HL-60/S4 treated with phorbol 12-myristate 13-acetate at 8.2 ng/mL for 4 days and 3 days (cell line): ENCODE measurements around the gene KDM7A.
"Not testable (repeated sequence)": the region's sequence is repeated elsewhere in the genome, so short reads cannot be mapped to it uniquely, and the experiment has no call there.

Experiments used
- in situ Hi-C: fragments of 300-500 bp; cut with MboI; formaldehyde crosslinking; loops from 2 replicates; pipeline ENCODE4 v1.15.0; 2022; ENCODE audit warnings: low sequenced_read_pairs

KDM7A gene

DNA sequence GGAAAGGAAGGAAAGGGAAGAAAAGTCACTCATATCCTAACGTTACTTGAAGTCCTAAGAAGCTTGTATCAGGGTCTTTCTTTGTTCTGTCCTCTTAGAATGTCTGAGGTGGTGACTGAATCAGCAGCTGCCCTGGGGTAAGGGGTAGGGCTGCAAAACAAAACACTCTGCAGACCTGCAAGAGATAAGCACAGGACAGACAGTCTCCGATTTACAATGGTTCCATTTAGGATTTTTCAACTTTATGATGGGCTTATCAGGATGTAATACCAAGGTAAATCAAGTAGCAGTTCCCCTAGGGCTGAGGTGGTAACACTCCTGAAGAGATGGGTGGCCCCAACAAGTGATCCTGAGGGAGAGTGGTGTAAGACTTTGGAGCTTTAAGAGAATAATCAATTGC lies 16.5 kb downstream of the KDM7A start:
- in situ Hi-C loops: no loop called here

DNA sequence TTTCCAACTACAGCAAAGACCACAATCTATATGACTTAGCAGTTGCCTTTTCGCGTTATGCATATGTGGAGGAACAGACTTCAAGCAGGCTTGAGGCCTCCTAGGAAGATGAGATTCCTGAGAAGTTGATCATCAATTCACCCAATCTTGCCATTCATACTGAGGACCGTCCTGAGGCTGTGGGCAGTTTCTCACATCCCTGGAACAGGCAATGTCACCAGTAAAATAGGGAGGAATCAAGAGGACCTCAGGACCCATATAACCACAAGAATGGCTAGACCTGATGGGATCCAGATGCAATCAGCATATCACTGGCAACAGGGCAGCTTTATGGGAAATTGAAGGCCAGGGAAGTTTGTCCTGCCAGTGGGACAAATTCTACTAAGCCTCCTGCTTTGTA lies 17.3 kb downstream of the KDM7A start:
- in situ Hi-C loops: no loop called here

DNA sequence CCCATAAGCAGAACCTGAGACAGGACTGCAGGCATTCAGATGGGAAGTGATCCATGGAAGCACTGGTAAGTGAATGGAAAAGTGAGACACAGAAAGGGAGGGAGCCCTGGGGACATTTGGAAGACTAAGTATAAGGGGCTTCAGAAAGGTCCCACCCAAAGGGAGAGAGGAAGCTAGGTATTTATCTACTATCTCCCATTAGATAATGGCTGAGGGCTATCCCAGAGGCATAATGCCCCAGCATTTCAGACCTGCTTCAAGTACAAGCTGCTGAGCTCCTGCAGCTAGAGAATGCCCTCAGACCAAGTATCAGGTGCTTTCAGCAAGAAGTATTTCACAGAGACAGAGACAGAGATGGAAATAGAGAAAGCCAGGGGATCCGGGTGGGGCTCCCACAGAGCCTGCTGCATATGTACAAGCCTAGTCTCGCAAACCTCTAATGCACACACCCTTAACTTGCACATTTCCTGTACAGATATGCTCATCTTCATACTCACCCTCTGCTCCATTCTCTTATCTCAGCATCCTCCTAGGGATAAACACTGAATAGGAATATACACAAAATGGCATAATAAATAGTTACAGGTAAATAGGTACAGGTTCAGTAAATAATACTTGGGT lies 20.2 kb downstream of the KDM7A start:
- in situ Hi-C loops: no loop called here

DNA sequence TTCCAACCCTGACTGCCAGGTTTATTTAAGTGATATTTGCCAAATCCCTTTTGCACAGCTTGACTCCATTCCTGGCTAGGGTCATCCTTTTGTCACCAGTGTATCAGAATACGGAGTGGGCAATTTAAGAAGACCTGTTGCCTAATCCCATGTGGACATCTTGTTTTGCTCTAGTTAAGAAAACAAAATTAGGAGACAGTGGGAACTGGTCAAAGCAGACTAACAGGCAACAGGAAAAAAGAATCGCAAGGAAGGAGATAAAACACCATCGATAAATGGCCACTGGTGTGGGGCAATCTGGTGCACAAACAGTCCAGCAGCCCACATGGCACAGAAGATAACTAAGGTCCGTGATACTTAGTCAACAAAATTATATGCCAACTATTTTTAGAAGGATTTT lies 21.4 kb downstream of the KDM7A start:
- in situ Hi-C loops: no loop called here

DNA sequence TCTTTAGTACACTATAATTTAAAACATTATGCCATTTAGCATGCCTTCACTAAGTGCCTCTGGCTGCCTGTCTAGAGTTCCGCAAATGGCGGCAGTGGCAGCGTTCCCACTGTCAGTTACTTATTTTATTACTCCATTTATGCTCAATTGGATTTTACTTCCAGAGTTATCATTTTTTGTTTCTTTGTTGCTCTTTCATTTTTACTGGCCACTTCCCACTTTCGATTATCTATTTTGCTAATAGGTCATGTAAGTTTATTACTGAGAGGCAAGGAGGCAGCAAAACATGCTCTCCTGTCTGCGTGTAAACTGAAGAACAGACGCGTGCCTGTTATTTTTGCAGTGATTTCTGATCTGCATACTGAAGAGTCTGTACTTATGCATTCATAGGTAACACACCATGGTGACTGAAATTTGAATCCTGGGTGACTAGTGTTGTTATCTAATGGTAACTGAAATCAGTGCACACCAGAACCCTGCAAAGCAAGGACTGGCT lies 23.1 kb downstream of the KDM7A start:
- in situ Hi-C loops: no loop called here

DNA sequence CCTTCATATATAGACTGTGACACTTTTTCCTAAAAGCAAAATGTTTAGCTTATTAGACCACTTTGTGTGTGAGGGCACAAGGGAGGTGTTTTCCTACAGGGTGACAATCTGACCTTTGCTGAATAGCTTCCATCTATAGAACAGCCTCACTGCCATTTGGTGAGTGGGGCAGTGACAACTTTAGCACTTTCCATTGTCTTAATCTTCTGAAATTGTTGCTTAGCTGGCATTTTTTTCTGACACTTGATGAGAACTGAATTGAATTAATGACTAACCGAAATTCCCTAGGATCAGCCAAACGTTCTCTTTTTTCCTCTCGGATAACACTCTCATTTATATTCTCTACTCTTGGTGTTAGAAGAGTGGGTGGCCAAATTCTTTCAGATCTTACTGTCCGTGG lies 30.2 kb downstream of the KDM7A start:
- in situ Hi-C loops: no loop called here

DNA sequence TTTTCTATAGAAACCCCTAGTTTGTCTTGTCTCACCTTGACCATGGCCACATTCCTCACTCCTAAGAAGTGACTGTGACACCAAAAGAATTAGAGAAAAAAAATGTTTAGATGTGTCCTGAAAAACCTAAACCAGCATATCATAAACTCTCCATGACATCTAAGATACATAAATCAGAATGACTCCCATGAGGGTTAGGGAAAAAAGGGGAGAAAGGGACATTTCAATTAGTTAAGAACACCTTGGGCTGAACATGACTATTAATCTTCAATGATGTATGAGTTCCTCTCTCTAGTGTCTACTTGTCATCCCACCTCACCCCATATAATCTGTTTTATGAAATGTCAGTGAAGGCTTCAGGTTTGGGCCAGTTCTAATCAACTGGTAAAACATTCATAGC lies 31.1 kb downstream of the KDM7A start:
- in situ Hi-C loops: no loop called here

DNA sequence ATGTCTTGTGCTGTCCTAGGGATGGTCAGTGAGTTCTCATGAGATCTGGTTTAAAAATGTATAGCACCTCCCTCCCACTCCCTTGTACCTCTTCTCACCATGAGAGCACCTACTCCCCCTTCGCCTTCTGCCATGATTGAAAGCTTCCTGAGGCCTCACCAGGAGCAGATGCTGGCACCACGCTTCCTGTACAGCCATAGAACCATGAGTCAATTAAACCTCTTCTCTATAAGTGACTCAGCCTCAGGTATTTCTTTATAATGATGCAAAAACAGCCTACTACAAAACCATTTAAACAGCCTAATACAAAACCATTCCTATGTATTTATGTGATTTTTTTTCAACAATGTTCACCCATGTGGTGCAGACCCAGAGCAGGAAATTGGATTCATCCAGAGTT lies 32.0 kb downstream of the KDM7A start:
- in situ Hi-C loops: no loop called here

DNA sequence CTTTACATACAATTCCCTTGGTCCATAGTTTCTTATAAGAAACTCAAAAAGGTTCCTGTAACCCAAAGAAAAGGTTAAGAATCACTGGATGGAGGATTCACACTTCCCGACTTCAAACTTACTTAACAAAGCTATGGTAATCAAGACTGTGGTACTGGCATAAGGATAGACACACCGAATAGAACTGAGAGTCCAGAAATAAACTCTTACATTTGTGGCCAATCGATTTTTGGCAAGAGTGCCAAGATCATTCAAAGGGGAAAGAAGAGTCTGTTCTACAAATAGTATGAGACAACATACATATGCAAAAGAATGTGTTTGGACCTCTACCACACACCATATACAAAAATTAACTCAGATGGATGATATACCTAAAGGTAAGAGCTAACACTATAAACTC lies 32.8 kb downstream of the KDM7A start:
- in situ Hi-C loops: no loop called here

DNA sequence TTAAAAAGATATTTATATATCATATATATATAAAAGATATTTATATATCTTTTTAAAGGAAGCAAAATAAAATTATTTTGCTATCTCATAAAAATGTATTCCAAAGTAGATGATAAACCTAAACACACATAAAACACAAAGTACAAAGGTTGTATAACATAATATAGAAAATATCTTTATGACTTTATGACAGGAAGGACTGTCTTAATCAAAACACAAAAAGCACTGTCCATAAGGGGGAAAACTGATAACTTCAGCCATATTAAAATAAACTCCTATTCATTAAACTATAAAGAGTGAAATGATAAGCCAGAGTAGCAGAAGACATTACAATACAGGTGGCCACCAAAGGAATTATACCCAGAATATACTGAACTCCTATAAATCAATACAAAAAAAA lies 34.8 kb downstream of the KDM7A start:
- in situ Hi-C loops: no loop called here

DNA sequence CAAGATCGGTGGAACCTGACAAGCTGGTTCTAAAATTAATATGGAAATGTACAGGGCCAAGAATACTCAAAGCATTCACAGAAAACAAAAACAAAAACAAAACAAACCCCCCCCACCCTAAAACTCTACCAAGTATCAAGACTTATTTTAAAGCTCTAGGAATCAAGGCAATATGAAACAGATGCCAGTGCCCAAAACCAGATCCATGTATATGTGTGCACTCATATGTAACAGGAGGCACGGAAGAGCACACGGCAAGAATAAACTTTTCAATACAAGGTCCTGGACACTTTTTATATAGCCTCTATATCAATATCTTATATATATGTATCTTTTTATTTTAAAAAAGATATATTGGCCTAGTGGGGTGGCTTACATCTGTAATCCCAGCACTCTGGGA lies 35.5 kb downstream of the KDM7A start:
- in situ Hi-C loops: no loop called here

DNA sequence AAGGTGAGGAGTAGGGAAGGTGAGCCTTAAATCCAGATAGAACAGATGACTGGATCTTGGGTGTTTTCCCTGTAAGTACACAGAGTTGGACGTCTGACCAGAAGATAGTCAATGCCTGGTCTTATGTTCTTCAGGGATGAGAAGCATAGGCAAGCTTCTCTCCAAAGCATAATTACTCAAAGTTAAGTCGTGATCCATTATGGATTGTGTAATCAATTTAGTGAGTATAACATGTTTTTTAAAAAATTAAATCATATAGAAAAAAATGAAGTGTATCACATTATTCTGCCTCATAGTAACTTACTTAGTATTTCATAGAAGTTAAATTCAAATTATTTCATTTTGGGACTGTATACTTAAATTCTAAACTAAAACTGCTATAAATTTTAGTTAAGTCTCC lies 39.7 kb downstream of the KDM7A start:
- in situ Hi-C loops: no loop called here

DNA sequence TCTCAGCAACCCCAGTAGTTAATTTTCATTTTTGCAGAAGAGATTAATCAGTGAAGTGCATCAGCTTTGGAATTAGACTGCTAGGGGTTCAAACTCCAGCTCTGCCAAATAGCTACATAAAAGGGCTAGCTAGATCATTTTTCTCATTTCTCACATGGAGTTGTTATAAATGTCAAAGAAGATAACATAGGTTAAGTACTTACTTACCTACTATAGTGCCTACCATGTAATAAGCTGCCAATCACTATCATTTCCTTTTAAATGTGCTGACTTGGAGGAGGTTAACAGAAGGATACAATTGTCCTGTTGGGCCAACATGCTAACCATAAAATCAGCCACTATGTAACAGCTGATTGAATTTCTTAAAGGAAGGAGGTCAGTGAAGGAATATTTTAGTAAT lies 40.7 kb downstream of the KDM7A start:
- in situ Hi-C loops: no loop called here

DNA sequence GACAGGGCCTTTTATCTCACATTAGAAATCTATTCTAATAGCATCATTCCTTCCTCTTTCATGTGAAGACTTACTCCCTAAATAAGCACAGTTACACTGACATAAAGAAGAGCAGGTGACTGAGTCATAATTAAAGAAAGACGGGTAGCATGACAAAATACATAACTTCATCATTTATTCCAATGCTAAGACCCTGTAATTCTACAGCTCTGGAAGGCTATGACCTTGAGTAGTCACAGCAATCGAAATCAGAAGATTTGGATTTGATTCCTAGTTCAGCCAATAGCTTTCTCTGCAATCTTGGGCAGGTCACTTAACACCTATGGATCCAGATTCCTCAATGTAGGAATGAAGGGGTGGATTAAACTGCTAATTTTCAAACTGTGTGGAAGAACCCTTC lies 42.7 kb downstream of the KDM7A start:
- in situ Hi-C loops: no loop called here

DNA sequence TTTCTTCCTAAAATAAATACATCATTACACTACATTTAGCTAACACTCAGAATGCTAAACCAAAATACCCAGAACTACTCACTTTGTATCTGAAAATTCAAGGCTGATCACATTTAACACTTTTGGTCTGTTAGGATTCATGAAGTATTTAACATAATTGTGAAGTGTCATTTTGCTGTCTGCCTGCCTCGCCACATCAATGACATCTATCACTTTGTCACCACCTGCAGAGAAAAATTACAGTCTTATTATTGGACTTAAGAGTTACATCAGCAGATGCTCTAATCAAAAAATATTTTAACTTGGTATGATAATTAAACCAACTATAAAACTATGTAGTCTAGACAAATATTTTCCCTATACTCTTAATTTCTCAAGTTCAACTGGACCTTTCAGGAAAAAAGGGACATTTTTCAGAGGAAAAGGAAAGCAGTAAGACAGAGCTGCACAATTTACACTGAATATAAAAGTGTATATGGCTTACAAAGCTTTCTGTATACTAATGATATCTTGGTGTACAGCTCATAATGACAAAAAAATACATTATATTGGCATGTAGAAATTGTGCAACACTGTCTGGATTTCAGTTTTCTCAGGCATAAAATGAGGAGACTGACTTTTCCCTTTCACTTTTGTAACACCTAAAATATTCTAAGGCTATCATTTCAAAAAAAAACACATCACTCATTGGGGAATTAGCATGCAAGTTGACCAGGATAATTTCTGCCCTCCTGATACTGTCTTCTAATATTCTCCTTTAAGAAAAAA lies 49.2 kb downstream of the KDM7A start:
- in situ Hi-C loops: no loop called here

DNA sequence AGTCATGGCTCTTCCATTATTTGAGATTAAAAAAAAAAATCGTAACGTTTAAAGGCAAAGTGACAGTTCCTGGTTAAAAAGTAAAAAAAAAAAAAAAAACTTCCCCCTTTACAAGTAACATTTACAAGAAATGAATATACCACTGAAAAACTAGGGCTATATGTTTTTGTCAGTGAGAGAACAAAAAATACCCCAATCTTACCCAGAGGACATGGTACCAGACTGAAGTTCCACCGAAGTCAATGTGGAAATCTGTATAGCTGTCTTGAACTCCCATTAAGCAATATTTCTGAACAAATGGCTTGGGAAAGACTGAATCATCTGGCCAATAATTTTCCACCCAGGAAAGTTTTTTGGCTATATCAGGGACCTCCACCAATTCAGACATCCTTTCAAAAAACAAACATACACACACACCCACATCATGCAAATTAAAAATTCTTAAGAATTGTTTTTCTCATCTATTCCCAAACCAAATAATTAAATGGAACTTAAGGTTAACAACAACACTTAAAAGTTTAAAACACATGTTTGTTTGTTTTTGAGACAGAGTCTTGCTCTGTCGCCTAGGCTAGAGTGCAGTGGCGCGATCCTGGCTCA lies 50.2 kb downstream of the KDM7A start:
- in situ Hi-C loops: no loop called here

DNA sequence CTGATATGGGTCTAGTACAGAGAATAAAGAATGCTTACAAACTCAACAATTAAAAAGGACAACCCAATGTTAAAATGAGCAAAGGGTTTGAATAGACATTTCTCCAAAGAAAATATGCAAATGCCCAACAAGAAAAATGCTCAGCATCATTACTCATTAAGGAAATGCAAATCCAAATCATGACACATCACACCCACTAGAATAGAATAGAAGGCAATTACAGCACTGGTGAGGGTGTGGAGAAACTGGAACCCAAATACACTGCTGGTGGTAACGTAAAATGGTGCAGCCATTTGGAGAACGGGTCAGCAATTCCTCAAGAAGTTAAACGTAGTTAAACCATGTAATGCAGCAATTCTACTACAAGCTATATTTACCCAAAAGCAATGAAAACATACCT lies 53.8 kb downstream of the KDM7A start:
- in situ Hi-C loops: no loop called here

DNA sequence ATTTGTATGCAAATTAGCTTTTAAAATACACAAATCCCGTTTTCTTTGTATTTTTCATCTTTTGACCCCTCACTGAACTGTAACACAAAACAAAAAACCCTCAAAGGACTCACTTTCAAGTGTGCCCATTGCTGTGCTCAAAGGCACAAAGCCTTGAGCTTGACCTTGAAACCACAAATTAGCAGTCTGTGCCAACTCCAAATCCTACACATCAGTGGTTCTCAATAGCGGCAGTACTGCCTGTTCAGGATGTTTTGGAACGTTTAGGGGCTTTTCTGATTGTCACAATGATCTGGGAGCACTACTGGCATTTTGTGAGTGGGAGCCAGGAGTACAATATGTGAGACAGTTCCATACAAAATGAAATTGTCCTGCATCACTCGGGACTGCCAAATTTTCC lies 55.5 kb downstream of the KDM7A start:
- in situ Hi-C loops: no loop called here

DNA sequence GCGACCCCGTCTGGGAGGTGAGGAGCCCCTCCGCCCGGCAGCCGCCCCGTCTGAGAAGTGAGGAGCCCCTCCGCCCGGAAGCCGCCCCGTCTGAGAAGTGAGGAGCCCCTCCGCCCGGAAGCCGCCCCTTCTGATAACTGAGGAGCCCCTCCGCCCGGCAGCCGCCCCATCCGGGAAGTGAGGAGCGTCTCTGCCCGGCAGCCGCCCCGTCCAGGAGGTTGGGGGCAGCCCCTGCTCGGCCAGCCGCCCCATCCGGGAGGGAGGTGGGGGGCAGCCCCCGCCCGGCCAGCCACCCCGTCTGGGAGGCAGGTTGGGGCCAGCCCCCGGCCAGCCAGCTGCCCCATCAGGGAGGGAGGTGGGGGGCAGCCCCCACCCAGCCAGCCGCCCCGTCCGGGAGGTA lies 62.0 kb downstream of the KDM7A start:
- in situ Hi-C loops: not testable (repeated sequence)

DNA sequence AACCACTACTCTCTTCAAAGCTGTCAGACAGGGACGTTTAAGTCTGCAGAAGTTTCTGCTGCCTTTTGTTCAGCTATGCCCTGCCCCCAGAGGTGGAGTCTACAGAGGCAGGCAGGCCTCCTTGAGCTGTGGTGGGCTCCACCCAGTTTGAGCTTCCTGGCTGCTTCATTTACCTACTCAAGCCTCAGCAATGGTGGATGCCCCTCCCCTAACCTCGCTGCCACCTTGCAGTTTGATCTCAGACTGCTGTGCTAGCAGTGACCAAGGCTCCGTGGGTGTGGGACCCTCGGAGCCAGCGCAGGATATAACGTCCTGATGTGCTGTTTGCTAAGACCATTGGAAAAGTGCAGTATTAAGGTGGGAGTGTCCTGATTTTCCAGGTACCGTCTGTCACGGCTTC lies 68.0 kb downstream of the KDM7A start:
- in situ Hi-C loops: not testable (repeated sequence)

DNA sequence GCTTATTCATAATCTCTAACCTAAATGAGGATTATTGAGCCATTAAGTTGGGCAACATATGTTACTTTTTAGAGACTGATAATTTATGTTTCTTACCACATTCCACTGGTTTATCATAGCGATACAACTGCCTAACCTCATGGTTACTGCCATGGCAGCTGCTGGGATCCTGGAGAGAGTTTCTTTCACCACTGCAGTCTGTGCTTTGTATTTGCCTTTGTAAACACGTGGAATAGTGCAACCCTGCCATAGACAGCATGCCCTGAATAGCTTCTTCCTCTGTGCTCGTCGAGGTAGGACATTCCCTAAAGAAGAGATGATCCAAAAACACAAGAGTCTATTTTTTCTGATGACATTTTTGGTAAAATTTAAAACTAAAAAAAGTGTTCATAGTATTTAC lies 80.3 kb downstream of the KDM7A start:
- in situ Hi-C loops: no loop called here

DNA sequence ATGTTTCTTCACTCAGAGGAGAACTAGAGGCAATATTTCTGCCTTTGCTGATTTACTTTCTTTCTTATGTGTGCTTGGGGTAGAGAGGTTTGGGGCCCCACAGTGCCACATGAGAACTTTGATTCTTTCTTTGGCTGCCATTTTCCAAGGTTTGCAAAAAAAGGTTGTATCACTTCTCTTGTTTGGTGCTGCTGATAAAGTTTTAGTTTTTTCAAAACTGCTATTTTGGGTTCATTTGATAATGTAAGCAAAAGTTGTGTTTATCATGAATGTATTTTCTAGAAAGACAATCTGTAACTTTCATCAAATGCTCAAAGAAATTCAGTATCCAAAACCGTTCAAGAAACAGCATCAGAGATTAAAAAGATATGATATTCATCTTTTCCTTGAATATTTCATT lies 83.4 kb downstream of the KDM7A start:
- in situ Hi-C loops: no loop called here
